Epithelial cell of esophagus (primary cell): Measurements from ENCODE around the gene CAV3.

Source experiments
- DNase-seq: peaks from one replicate; pipeline ENCODE4 v3.0.0; 2010; ENCODE audit warnings: low read depth
- H3K4me3 ChIP-seq: 2 replicates; pipeline ENCODE4 v1.5.1; 2011; ENCODE audit warnings: mild to moderate bottlenecking, low read length, control low read depth
- TF ChIP-seq, protein P1 (sequence below): IDR thresholded peaks from 2 replicates; pipeline ENCODE4 v1.5.1; 2011; ENCODE audit warnings: low read depth, mild to moderate bottlenecking, low read length, control low read depth, inconsistent platforms; ENCODE audit not compliant: insufficient read depth; ENCODE audit errors: missing control alignments

The CAV3 gene

DNA sequence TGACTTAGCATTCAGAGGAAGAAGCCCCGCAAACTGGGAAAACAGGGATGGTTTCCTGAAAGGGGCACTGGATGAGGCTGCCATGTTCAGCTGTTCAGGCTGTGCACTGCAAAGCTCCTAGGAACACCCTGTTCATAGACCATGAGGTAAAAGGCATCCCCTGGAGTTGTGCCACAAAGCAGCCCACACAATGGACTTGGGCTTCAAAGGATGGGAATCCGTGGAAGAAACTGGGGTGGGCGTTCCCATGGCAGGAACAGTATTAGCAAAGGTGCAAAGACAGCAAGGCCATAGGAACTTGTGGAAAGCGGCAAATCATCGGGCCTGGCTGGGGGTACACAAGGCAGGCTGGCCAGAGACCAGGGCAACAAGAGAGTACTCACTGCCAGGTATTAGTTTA is 26.9 kb downstream of the CAV3 start:
- DNase-seq = no peak
- H3K4me3 ChIP-seq = no peak overlapping the region
- TF ChIP-seq, protein P1, sequence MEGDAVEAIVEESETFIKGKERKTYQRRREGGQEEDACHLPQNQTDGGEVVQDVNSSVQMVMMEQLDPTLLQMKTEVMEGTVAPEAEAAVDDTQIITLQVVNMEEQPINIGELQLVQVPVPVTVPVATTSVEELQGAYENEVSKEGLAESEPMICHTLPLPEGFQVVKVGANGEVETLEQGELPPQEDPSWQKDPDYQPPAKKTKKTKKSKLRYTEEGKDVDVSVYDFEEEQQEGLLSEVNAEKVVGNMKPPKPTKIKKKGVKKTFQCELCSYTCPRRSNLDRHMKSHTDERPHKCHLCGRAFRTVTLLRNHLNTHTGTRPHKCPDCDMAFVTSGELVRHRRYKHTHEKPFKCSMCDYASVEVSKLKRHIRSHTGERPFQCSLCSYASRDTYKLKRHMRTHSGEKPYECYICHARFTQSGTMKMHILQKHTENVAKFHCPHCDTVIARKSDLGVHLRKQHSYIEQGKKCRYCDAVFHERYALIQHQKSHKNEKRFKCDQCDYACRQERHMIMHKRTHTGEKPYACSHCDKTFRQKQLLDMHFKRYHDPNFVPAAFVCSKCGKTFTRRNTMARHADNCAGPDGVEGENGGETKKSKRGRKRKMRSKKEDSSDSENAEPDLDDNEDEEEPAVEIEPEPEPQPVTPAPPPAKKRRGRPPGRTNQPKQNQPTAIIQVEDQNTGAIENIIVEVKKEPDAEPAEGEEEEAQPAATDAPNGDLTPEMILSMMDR = no peak

DNA sequence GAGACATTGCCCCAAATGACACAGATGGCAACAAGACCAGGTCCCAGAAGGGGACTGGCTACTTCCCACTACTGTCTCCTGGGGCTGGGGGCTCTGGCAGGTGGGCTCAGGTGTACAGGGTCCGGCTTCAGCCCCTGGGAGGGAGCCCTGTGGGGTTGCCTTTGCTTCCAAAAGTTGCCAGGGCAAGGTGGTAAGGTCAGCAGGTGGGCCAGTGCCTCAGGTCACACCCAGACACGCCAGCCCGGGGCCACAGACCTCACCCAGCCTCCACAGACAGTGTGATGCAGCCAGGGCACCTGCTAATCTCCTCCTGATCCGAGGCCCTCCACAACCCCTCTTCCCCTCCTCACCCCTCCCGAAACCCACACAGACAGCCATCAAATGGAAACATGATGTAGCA is 28.3 kb downstream of the CAV3 start:
- no peak overlapping the region for H3K4me3 ChIP-seq
- DNase-seq = no peak
- TF ChIP-seq, protein P1 = no peak

DNA sequence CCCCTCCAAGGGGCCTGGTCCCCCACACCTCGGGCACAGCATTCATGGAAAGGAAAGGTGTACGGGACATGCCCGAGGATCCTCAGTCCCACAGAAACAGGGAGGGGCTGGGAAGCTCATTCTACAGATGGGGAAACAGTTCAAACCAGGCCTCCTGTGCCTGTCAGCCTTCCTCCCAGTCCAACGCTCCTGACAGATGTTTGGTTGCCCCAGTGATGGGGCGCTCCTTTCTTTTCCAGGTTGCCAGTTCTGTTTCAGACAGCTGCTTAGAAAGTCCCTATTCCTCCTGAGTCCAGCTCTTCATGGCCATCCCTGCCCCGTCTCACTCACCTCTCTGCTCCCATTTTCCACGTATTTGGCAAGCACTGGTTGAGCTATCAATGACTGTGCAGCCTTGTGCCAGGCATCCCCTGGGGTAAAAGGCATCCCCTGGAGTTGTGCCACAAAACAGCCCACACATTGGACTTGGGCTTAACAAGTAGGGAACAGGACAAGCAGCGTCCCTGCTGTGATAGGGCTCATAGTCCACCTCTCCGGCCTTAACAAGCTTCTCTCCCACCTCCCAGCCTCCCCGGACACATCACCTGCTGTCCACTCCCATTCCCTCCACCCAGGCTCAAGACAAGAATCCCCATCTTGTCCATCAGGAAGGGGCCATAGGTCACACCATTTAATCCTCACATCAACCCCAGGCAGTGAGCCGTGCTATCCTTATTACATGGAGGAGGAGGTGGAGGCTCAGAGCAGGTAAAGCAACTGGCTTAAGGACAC is 29.2 kb downstream of the CAV3 start:
- H3K4me3 ChIP-seq = no peak overlapping the region
- TF ChIP-seq, protein P1 = no peak
- DNase-seq = no peak

DNA sequence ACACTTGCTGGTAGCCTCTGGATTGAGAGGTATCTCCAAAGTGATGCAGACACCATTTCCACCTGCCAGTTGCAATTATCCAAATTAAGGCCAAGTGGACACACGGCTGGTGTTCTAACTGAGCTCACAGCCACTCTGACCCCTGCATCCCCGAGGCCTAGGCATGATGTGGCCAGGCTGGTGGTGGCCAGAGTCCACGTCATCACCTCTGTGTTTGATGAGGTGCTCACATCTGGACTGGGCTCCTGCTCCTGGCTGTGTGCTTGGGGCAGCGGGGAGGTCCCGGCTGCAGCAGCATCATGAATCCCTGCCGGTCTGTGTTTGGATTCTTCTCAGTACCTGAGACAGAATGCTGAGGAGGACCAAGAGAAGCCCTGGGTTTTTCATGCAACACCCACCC is 30.9 kb downstream of the CAV3 start:
- no peak overlapping the region for H3K4me3 ChIP-seq
- DNase-seq = no peak
- TF ChIP-seq, protein P1 = no peak

DNA sequence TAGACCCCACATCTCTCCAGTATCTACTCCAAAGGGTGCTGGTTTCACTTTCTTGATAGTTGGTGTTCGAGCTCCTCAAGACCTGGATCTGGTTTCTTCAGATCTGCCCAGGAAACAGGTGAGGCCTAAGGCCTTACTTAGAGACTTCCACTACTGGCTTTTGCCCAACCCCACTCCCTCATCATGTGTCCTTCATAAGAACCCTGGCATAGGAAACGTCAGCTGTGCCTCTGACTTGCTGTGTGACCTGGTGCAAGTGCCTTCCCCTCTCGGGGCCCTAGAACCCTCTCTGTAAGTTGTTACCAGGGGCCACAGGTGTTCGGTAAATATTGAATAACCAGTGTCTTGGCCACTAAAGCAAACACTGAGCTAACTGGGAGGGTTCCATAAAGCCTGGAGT is 31.9 kb downstream of the CAV3 start:
- H3K4me3 ChIP-seq = no peak overlapping the region
- no peak for DNase-seq
- TF ChIP-seq, protein P1 = no peak

DNA sequence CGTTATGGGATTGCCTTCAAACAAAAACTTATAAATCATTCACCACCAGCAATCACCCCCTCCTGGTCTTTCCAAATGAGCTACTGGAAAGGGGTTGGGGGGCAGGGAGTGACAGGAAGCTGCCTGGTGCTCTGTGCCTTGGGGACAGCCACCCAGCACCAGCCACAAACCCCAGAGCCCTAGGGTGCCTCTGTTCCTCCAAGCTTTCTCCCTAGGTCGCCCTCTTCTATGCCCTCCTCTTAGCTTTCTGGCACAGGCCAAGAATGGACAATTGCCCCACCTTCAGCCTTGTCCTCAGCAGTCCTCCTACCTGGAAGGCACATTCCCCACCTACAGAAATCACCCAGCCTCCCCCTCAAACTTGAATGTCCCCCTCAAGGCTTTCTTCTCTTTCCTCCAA is 32.5 kb downstream of the CAV3 start:
- TF ChIP-seq, protein P1 = no peak
- H3K4me3 ChIP-seq = no peak overlapping the region
- no peak for DNase-seq

DNA sequence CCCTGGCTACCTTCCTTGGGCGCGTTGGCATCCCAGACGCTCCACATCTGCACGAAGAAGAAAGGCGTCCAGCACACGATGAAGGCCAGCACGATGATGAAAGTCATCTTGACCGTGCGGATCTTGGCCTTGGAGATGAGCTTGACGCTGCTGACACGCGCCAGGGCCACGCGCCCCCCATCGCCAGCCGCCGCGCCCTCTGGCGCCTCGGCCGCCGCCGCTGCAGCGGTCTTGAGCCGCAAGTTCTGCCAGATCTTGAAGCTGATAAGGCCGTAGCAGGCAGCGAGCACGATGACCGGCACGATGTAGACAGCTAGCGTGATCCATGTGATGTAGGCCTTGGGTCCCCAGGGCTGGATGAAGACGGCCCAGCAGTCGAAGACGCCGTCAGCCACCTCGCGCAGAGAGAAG is 33.7 kb downstream of the CAV3 start:
- no peak overlapping the region for H3K4me3 ChIP-seq
- no peak for DNase-seq
- TF ChIP-seq, protein P1 = no peak
